GM18907 (cell line): Measurements from ENCODE around the gene KRT14.
"Not testable (repeated sequence)": the region's sequence is repeated elsewhere in the genome, so short reads cannot be mapped to it uniquely, and the experiment has no call there.

Experiments
- ATAC-seq: cut with Tn5 transposase; IDR thresholded peaks from one replicate; pipeline ENCODE4 v1.9.1; 2021; ENCODE audit warnings: mild to moderate bottlenecking, moderate library complexity; ENCODE audit not compliant: unreplicated experiment

The KRT14 gene

GRCh38 chr17:41580244-41580575, 6.5 kb downstream of the KRT14 start:
- ATAC-seq, result no peak

GRCh38 chr17:41579484-41580243, 7.0 kb downstream of the KRT14 start:
- no peak for ATAC-seq

- ATAC-seq, result no peak
These were observed 7.7 kb downstream of the KRT14 start for GRCh38 chr17:41578971-41579370.

- ATAC-seq, result no peak
These were observed 8.2 kb downstream of the KRT14 start for GRCh38 chr17:41578538-41578937.

- ATAC-seq, result not testable (repeated sequence)
These were observed 10.0 kb downstream of the KRT14 start for GRCh38 chr17:41576740-41577139.

GRCh38 chr17:41575336-41575735, 11.4 kb downstream of the KRT14 start:
- no peak for ATAC-seq

- ATAC-seq, result no peak
These were observed 14.9 kb downstream of the KRT14 start, which contains the start of gene KRT9 for GRCh38 chr17:41571561-41572434. KRT9 (minus strand) TSS chr17:41572059; CDS start chr17:41571992, 67 bp downstream.

- no peak for ATAC-seq
These were observed 19.4 kb downstream of the KRT14 start for GRCh38 chr17:41567317-41567716.

GRCh38 chr17:41565338-41565737, 21.4 kb downstream of the KRT14 start:
- no peak for ATAC-seq

- no peak for ATAC-seq
These were observed 23.0 kb downstream of the KRT14 start for GRCh38 chr17:41563607-41564170.

- ATAC-seq, result no peak
These were observed 25.1 kb downstream of the KRT14 start for GRCh38 chr17:41561554-41561953.

- ATAC-seq, result no peak
These were observed 27.1 kb downstream of the KRT14 start for GRCh38 chr17:41559548-41559947.

GRCh38 chr17:41556931-41557330, 29.8 kb downstream of the KRT14 start:
- no peak for ATAC-seq

GRCh38 chr17:41556306-41556705, 30.4 kb downstream of the KRT14 start:
- no peak for ATAC-seq

- no peak for ATAC-seq
These were observed 31.4 kb downstream of the KRT14 start for GRCh38 chr17:41555105-41555887.

- ATAC-seq, result no peak
These were observed 32.6 kb downstream of the KRT14 start for GRCh38 chr17:41553987-41554680.

GRCh38 chr17:41553176-41553575, 33.5 kb downstream of the KRT14 start:
- no peak for ATAC-seq

GRCh38 chr17:41552455-41552854, 34.2 kb downstream of the KRT14 start:
- ATAC-seq, result no peak

- ATAC-seq, result no peak
These were observed 35.3 kb downstream of the KRT14 start for GRCh38 chr17:41551365-41551764.

GRCh38 chr17:41549596-41550039, 37.1 kb downstream of the KRT14 start:
- no peak for ATAC-seq
